Body of pancreas (tissue), 4 donors: ENCODE measurements around the gene DNAJB14.

Experiments used
- CTCF ChIP-seq, 7 experiments: fragments of 450-650 bp in 4 of 7; fragments of 200-600 bp in 3 of 7; sonication (generic) in 3 of 7; IDR thresholded peaks; one replicate each; pipeline ENCODE4 v1.5.1; 2016 to 2019; ENCODE audit warnings: antibody characterized with exemption in 7 of 7
- POLR2A ChIP-seq, 3 donors: fragments of 450-650 bp; IDR thresholded peaks; one replicate each; pipeline ENCODE4 v1.6.1; 2016; ENCODE audit warnings: antibody characterized with exemption in 3 of 3, mild to moderate bottlenecking in 2 of 3

- TF ChIP-seq CTCF (IDR thresholded peaks at IDR 0.05) (peak in 5 of 7 experiments; percentile 33 to 56 (median 46)), POLR2A (IDR thresholded peaks at IDR 0.05) (no peak)
These were observed 61.3 kb downstream of the DNAJB14 start for GRCh38 chr4:99885063-99885664.
